GM19238 (cell line): Measurements from ENCODE around the gene DNAJA4.

Source experiments
- DNase-seq: peaks from one replicate; pipeline ENCODE4 v3.0.0; 2011; ENCODE audit warnings: low spot score; ENCODE audit not compliant: insufficient read length

DNAJA4 gene

DNA sequence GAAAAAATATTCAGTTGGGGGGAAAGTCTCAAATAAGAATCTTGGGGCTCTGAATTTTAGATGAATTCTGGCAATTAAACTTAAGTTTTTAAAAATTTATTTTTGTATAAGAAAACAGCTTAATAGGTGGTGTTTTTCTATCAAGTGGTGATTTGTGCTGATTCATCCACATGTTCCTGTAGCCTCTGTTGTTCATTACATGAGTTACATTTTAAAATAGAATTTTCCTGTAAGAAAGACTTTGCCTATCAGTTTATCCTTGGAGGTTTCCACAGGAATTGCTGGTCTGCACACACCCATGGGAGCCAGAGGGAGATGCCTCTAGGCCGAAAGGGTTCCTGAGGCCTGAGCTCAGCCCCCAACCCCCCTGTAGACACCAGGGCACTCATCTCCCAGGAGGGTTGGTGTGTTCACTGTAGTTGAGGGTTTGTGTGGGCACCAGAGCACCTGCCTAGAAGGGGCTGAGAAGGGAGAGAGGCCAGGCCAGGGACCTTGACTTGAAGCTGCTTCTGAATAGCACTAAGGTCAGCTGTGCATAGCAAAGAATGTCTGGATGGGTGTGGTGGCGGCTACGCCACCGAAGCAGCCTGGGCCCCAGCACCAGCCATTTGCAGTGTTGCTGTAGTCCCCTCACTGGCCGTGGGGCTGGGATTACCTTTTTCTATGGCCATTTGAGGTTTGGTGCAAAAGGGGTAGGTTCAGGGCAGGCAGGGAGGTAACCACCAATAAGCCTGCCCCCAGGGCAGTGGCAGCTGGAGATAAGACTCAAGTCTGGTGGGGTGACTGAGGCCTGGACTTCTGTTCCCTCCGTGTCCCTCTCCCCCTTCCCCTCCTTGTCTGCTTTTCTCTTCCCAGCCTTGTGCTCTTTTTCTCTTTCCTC is 11.9 kb downstream of the DNAJA4 start:
- no peak for DNase-seq

DNA sequence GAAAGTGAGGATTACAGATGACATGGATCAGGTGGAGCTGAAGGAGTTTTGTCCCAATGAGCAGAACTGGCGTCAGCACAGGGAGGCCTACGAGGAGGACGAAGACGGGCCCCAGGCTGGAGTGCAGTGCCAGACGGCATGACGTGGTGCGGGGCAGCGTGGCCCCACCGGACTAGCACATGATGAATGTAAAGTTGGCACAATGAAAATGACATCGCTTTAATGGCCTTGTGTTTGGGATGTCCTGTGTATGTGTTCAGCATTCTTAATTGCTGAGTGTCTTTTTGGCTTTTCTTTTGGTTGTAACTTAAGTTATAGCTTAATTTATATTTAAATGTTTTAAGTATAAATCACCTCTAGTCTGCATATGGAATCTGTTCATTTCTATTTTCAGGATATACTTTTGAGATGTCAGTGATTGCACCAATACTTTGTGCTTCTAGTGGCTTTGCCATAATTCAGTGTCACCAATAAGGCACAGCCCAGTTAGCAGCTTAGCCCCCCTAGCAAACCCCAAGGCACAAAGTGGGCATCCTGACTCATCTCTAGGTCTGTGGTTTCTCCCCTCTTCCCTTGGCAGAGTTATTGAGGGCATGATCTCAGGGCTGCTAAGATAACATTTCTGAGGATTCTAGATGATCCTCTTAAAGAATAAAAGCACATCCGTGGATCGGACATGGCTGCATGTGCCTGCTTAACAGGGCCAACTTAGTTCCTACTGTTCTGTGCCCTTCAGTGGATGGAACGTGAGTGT is 16.1 kb downstream of the DNAJA4 start:
- no peak for DNase-seq

DNA sequence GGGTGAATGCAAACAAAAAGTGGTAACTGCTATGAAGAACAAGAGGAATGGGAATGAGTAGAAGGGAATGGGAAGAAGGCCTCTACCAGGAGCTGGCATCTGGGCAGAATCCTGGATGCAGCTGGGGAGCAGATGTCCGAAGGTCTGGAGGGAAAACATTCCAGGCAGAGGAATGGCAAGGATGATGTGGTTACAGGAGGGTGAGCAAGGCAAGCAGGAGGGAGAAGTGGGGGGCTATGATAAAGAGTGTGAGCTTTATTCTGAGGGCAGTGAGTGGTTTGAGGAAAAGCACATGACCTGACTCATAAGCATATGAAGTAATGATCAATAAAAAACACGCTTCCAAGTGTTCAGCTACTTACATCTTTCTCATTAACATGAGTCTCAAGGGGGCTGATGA is 18.0 kb downstream of the DNAJA4 start:
- DNase-seq = no peak

DNA sequence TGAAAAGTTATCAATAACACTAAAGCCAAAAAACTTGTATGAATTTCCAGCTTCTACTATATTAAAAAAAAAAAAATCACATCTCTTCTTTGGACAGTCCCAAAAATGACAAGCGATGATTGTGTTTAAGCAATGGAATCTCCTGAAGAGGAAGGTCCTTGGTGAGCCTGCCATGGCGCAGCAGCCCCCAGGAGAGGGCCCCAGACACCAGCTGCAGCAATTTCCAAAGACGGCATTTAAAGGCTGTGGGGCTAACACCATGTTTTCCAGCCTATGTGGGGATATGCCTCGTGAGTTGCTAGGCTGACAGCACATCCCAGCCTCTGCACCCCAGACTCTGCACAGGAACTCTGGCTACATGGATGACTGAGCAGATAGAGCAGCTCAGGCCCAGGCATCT is 20.4 kb downstream of the DNAJA4 start:
- DNase-seq = no peak

DNA sequence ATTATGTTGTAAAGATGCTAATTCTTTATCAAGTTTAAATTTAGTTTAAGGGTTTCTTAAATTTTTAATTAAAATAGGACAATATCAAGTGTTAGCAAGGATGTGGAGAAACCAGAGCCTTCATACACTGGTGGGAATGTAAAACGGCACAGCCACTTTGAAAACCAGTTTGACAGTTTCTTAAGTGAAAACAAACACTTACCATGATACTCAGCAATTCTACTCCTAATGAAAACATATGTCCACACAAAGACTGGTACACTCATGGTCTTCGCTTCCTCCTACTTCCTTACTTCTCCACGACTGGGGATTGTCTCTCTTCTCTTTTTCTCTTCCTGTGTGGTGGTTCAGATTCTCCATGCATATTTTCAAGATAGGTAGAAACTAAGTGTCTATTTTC is 25.9 kb downstream of the DNAJA4 start:
- no peak for DNase-seq

DNA sequence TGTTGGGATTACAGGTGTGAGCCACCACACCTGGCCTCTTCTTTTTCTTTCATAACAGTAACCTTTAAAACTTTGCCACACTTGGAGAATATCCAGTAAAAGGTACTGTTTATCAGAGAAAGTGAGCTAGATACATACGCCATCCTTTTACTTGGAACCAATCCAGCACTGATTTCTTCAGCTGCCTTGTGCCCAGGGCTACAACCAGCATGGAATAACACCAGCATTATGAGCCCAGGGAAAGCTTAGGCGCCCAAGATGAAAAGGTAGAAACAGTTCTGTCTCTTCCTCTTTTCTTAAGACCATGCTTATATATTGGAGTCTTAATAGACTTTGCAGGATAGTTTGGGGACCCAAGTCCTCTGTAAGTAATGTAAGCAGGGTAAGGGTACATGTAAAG is 26.7 kb downstream of the DNAJA4 start:
- no peak for DNase-seq

DNA sequence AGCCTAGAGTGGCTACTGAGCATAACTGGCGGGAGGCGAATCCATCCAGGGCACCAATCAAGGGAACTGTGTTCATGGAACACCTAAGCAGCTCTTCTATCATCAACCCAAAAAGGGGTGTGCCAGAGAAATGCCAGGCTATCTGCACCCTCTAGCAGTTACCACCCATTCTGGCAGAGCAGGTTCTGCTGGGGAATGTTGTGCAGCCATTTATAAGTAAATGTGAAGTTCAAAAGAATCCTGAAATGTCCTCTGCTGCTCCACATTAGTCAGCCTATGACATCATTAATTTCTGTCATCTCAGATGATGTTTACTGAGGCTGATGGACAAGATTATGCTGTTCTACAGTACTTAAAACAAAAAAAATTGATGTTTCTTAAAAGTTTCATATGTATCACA is 27.3 kb downstream of the DNAJA4 start:
- no peak for DNase-seq

DNA sequence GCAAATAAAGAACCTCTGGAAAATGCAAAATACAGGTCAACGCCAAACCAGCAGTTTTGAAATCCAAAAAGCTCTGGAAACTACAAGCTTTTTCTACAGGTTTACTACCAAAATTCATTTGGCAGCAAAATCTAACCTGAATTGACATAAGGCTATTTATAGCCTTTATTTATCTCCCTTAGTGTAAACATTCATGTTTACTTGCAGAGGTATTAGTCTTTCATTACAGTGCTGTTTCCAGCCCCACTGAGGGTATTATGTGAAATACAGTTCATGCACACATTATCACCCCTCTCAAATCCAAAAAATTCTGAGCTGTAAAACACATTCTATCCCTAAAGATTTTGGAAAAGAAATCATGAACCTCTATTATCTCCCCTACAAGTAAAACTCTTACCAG is 27.9 kb downstream of the DNAJA4 start:
- no peak for DNase-seq

DNA sequence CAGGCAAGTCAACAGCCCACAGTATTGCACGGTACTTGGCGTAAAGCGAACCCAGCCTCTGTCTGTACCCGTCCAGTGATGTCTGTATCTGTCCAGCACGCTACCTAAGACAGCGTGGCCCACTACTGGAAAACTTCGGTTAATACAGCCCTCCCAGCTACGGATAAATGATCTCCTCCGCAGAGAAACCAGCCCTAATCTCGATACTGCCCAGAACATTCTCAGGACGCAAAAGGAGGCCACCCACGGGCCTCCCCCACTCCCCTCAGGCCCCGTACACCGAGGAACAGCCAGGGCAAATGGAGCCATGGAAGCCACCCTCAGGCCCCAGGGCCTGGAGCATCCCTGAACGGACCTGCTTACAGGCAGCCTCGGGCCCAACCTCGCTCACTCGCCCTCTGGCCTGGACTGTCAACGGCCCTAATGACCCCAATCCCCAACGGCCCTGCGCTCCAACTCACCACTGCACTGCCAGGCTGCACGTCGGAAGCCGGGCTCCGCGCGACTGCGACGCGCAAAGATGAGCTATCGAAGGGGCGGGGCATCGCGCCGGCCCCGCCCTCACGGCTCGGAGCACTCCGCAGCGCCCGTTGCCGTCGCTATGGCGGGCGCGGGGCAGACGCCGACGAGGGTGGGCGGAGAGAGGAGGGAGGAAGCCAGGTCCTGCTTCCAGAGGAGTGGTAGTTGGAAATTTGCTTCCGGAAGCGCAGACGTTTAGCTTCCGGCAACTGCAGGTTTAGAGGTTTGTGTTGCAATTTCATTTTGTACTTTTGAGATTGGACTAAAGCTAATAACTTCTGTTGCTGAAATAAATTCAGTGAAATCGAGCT is 35.0 kb downstream of the DNAJA4 start, which contains the start of gene SKIC8:
Gene SKIC8 (minus strand): TSS at position 509 of the 830 bp plus-strand sequence. CDS start 3,923 bp downstream, outside the sequence.
- peak; percentile 94 for DNase-seq

DNA sequence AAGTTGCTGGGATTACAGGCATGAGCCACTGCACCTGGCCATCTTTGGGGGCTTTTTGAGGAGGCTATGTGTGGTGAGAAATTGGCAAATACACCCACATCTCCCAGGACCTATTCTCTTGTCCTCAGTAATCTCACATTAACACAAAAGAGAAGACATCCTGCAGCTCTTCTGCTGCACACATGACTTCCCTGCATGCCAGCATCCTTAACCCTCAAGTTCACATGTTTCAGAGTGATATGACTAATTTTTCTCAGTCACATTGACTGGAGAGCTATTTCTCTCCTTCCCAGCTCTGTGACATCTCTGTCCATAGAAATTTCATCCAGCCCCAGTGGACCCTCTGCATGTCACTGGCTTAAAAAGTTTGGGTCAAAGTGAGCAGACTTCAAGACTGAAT is 37.0 kb downstream of the DNAJA4 start:
- no peak for DNase-seq

DNA sequence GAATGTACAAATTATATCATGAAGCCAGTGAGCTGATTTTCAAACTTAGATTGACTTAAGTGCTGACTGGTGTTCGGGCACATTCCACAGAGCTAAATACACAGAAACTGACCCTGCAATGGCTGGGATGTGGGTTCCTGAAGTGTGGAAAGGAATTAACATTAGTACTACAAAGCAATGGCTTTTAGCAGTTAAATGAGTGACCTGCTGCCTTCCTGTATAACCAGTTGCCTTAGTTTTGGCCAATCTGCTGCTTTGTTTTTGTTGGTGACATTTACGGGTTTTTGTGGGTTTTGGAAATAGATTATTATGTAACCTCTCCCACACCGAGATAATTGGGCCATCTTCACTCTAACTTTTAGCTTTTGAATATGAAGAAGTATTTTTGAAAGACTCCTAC is 37.5 kb downstream of the DNAJA4 start:
- DNase-seq = no peak

DNA sequence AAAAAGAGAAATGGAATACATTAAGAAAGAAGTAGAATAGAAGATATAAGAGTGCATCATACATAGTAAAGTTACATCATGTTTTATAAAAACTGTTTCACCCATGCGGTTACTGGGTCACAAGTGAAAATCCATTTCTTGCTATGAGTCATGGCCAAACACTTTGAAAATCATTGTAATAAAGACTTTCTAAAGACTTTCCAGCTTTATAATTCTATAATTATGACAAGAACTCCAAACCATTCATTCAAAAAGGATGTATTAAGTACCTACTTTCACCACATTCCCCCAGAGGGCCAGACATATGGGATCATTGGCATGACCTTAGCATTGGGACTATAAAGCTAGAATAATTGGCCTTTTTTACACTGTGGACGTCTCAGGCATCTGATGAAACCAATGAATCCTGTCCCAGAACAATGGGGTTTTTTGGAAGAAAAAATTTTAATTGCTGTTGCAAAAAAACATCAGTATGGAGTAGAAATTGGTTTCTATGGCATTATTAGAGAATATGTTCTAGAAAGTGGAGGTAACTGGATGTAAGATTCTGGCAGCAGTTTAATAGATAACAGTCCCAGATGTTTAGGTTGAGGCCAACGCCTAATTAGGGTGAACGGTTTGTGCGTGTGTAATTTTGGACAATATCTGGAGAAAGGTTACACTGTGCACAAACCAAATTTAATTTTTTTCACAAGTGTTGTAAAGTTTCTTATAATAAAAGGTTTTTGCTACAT is 38.4 kb downstream of the DNAJA4 start:
- DNase-seq = no peak

DNA sequence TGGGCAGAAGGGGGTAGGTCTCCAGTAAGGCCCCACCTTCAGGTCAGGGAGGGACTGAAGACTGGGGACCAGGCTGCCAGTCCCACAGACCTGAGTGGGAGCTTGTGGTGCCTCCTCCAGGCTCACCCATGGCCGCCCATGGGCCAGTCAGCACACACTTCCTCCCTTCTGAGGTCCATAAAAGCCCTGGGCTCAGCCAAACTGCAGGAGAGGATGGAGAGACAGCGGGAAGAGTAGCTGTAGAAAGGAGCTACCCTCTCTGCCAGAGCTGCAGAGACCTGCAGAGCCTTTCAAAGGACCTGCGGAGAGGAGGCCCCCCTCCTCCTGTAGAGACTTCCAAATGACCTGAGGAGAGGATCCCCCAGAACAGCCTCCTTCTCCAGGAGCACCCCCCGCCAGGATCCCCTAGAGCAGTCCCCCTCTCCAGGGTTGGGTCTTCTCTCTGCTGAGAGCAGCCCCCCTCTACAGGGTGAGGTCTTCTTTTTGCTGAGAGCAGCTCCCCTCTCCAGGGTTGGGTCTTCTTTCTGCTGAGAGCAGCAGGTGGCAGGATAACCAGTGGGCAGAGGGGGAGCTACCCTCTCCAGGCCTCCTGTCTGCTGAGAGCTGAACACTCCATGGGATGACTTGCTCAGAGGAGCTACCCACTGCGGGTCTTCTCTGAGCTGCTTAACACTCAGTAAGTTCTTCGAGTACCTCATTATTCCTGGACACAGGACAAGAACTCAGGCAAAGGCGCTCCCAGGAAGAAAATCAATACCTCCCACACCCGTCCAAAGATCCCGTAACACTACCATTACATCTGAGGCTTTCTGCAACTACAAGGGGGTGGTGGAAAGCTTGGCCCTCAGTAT is 40.1 kb downstream of the DNAJA4 start:
- no peak for DNase-seq

DNA sequence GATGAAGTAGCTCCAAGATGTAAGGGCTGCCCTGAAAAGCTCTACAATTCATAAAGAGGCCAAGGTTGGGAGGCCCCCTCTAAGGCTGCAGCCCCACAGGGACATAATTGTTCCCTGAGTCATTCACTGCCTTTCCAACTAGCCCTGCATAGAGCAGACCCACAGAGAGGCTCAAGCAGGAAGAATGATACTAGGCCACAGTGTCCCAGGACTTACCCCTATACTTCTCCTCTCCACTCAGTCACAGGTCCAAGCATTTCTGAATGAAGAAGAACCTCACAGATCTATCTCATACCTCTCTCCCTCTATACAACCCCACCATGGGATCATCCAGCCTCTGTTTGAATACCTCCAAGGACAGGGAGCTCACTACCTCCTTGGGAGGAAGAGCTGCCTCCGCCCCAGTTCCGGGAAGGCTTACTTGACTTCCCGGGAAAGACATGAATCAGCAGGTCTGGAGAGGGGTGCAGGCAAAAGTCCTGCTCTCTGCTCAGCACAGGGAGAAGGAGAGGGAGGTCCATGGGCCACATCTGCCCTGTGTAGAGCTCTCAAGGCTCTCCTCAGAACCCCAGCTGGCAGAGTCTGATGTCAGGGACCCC is 41.9 kb downstream of the DNAJA4 start:
- DNase-seq = no peak

DNA sequence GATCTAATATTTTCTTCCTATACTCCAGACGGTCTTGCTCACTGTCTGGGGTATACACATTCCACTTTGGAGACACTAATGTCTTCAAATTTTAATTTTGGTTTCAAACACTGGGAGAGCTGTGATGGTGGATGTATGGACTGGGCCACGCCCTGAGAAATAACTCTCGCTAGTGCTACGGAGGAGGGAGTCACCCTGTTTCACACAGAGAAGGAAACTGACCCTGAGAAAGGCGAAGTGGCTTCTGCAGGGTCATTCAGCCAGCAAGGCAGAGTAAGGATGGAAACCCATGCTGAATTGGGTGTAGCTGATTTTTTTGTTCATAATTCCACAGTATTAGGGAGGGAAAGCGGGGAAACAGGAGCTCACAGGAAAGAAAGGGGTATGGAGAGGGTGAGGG is 43.6 kb downstream of the DNAJA4 start:
- no peak for DNase-seq

DNA sequence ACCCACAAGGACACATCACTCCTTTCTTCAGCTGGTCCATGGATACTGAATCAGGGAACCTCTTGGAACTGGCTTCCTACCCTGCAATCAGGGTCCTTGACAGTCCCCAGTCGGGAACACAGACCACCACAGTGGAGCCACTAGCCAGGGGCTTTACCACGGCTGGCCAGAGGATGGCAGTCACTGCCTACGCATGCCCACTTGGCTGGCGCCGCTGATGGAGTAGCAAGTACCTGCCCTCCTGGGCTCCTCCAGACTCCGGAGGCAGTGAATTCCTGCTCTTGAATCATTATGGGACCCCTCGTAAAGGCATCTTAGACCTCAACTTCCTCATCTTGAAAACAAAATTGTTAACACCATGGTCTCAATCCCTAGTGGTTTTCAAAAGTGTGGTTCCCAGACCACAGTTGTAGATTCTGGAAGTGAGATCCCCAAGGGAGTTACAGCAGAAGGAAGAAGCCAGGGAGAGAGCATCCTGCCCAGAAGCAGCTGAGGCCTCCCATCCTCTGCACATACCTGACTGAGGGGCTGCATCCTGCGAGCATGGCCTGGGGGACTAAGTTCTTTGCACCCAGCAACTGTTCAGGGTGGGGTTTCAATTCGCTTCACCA is 44.2 kb downstream of the DNAJA4 start:
- DNase-seq = peak; percentile 50

DNA sequence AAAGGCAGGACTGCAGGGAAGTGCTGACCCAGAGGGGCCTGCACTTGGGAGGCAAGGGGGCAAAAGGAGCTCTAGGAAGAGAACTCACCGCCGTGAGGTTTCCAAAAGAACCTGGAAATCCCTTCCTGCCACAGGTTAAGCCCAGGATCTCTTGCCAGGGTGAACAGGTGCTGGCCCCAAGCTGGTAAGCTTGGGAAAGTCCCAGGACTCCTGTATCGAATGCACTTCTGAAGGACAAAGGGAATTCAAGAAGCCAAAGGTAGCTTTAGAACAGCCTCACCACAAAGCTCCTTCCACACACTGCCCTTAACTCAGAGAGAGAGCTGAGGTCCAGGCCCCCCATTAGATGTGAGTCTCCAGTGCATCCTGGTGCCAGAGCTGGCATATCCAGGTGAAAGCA is 46.9 kb downstream of the DNAJA4 start:
- DNase-seq = no peak

DNA sequence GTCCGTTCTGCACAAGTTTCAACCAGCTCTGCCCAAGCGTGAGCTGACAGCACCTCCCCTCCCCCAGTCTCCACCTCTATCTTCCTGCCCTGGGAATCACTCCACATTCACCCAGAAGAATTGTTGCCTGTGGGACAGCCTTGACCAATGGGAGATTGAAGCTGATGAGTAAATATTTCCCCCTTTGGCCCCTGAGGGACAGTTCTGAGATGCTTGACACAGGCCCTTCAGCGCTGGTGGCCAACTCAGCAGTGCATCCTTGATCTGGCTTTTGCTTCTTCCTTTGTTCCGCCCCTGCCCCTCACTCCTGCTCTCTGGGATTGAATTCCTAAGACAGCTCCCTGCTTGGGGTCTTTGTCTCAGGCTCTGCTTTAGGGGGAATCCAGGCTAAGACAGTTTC is 48.2 kb downstream of the DNAJA4 start:
- DNase-seq = no peak

DNA sequence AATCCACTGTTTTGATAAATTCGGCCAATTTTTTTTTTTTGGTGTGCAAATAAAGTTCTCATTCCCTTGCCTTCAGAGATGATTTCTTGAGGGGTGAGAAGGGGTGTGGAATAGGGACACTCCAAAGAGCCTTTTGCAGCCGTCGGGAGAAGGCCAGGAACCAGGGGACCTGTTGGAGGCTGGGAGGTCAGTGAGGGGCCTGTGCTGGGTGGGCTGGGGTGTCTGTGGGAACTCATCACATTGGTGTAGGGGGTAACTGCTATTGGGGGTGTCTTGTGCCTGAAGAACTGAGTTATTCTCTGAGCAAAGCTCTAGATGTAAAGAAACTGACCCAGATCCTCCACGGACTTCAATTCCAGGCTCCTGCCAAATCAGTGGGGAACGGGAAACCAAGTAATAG is 48.6 kb downstream of the DNAJA4 start:
- no peak for DNase-seq
